T-helper 1 cell treated with Interleukin-12 subunit alpha and Interleukin-12 subunit beta and Interleukin-4 antibody, amounts not matched to agents 30 μg/mL and 1 μg/mL, for 36 hours (primary cell): Measurements from ENCODE around the gene SOX6.

ENCODE experiments used
- H3K27ac Mint-ChIP-seq: one replicate; pipeline ENCODE4 v1.8.0; 2021; ENCODE audit warnings: mild to moderate bottlenecking, mixed read lengths
- H3K27me3 Mint-ChIP-seq: one replicate; pipeline ENCODE4 v1.8.0; 2021; ENCODE audit warnings: low read depth, mixed read lengths
- H3K36me3 Mint-ChIP-seq: one replicate; pipeline ENCODE4 v1.8.0; 2021; ENCODE audit warnings: low read depth, mixed read lengths
- H3K4me1 Mint-ChIP-seq: one replicate; pipeline ENCODE4 v1.8.0; 2021; ENCODE audit warnings: low read depth, mixed read lengths
- H3K4me3 Mint-ChIP-seq: one replicate; pipeline ENCODE4 v1.8.0; 2021; ENCODE audit warnings: mild to moderate bottlenecking, moderate library complexity, mixed read lengths
- H3K9me3 Mint-ChIP-seq: one replicate; pipeline ENCODE4 v1.8.0; 2021; ENCODE audit warnings: mixed read lengths

Gene SOX6

GRCh38 chr11:16191212-16191867 lies 165.0 kb downstream of the SOX6 start:
- Mint-ChIP-seq H3K4me3 (no peak overlapping the region), H3K36me3 (no peaks in the 10 kb centered on the region), H3K9me3 (no peaks in the 10 kb centered on the region), H3K27ac (no peak overlapping the region), H3K4me1 (no peaks in the 10 kb centered on the region), H3K27me3 (no peaks in the 10 kb centered on the region)

GRCh38 chr11:16186680-16187079 lies 169.7 kb downstream of the SOX6 start:
- Mint-ChIP-seq H3K27ac (no peak overlapping the region), H3K4me1 (no peaks in the 10 kb centered on the region), H3K9me3 (no peaks in the 10 kb centered on the region), H3K36me3 (no peaks in the 10 kb centered on the region), H3K27me3 (no peaks in the 10 kb centered on the region), H3K4me3 (no peak overlapping the region)

GRCh38 chr11:16185042-16185441 lies 171.3 kb downstream of the SOX6 start:
- no peaks in the 10 kb centered on the region for H3K27me3 Mint-ChIP-seq
- H3K4me1 Mint-ChIP-seq = no peaks in the 10 kb centered on the region
- no peaks in the 10 kb centered on the region for H3K9me3 Mint-ChIP-seq
- H3K4me3 Mint-ChIP-seq = no peak overlapping the region
- H3K27ac Mint-ChIP-seq = no peak overlapping the region
- no peaks in the 10 kb centered on the region for H3K36me3 Mint-ChIP-seq

- Mint-ChIP-seq H3K27me3 (no peaks in the 10 kb centered on the region), H3K4me3 (no peak overlapping the region), H3K9me3 (no peaks in the 10 kb centered on the region), H3K27ac (no peak overlapping the region), H3K4me1 (no peaks in the 10 kb centered on the region), H3K36me3 (no peaks in the 10 kb centered on the region)
These were observed 171.8 kb downstream of the SOX6 start for GRCh38 chr11:16184588-16184987.

- H3K27me3 Mint-ChIP-seq = no peaks in the 10 kb centered on the region
- H3K9me3 Mint-ChIP-seq = no peaks in the 10 kb centered on the region
- no peak overlapping the region for H3K4me3 Mint-ChIP-seq
- H3K36me3 Mint-ChIP-seq = no peaks in the 10 kb centered on the region
- H3K27ac Mint-ChIP-seq = no peak overlapping the region
- no peaks in the 10 kb centered on the region for H3K4me1 Mint-ChIP-seq
These were observed 173.8 kb downstream of the SOX6 start for GRCh38 chr11:16182553-16182952.

GRCh38 chr11:16180868-16181267 lies 175.5 kb downstream of the SOX6 start:
- H3K27ac Mint-ChIP-seq = no peak overlapping the region
- H3K36me3 Mint-ChIP-seq = no peaks in the 10 kb centered on the region
- no peaks in the 10 kb centered on the region for H3K9me3 Mint-ChIP-seq
- no peaks in the 10 kb centered on the region for H3K27me3 Mint-ChIP-seq
- no peaks in the 10 kb centered on the region for H3K4me1 Mint-ChIP-seq
- no peak overlapping the region for H3K4me3 Mint-ChIP-seq

GRCh38 chr11:16179676-16180075 lies 176.7 kb downstream of the SOX6 start:
- Mint-ChIP-seq H3K4me1 (no peaks in the 10 kb centered on the region), H3K27me3 (no peaks in the 10 kb centered on the region), H3K4me3 (no peak overlapping the region), H3K27ac (no peak overlapping the region), H3K36me3 (no peaks in the 10 kb centered on the region), H3K9me3 (no peaks in the 10 kb centered on the region)

GRCh38 chr11:16178273-16178672 lies 178.1 kb downstream of the SOX6 start:
- H3K4me3 Mint-ChIP-seq = no peak overlapping the region
- H3K9me3 Mint-ChIP-seq = no peaks in the 10 kb centered on the region
- no peaks in the 10 kb centered on the region for H3K36me3 Mint-ChIP-seq
- H3K4me1 Mint-ChIP-seq = no peaks in the 10 kb centered on the region
- H3K27me3 Mint-ChIP-seq = no peaks in the 10 kb centered on the region
- H3K27ac Mint-ChIP-seq = no peak overlapping the region

- H3K36me3 Mint-ChIP-seq = no peaks in the 10 kb centered on the region
- H3K27ac Mint-ChIP-seq = no peak overlapping the region
- H3K4me3 Mint-ChIP-seq = no peak overlapping the region
- no peaks in the 10 kb centered on the region for H3K9me3 Mint-ChIP-seq
- H3K4me1 Mint-ChIP-seq = no peaks in the 10 kb centered on the region
- no peaks in the 10 kb centered on the region for H3K27me3 Mint-ChIP-seq
These were observed 178.7 kb downstream of the SOX6 start for GRCh38 chr11:16177688-16178087.

- Mint-ChIP-seq H3K9me3 (no peaks in the 10 kb centered on the region), H3K36me3 (no peaks in the 10 kb centered on the region), H3K27ac (no peak overlapping the region), H3K4me1 (no peaks in the 10 kb centered on the region), H3K27me3 (no peaks in the 10 kb centered on the region), H3K4me3 (no peak overlapping the region)
These were observed 182.5 kb downstream of the SOX6 start for GRCh38 chr11:16173798-16174197.

- no peaks in the 10 kb centered on the region for H3K27me3 Mint-ChIP-seq
- H3K9me3 Mint-ChIP-seq = no peaks in the 10 kb centered on the region
- H3K4me1 Mint-ChIP-seq = no peaks in the 10 kb centered on the region
- H3K36me3 Mint-ChIP-seq = no peaks in the 10 kb centered on the region
- no peak overlapping the region for H3K4me3 Mint-ChIP-seq
- H3K27ac Mint-ChIP-seq = no peak overlapping the region
These were observed 184.5 kb downstream of the SOX6 start for GRCh38 chr11:16171882-16172281.

GRCh38 chr11:16169956-16170847 lies 186.1 kb downstream of the SOX6 start:
- no peaks in the 10 kb centered on the region for H3K4me1 Mint-ChIP-seq
- no peaks in the 10 kb centered on the region for H3K9me3 Mint-ChIP-seq
- no peak overlapping the region for H3K4me3 Mint-ChIP-seq
- no peak overlapping the region for H3K27ac Mint-ChIP-seq
- H3K27me3 Mint-ChIP-seq = no peaks in the 10 kb centered on the region
- H3K36me3 Mint-ChIP-seq = no peaks in the 10 kb centered on the region

- no peaks in the 10 kb centered on the region for H3K9me3 Mint-ChIP-seq
- H3K4me1 Mint-ChIP-seq = no peaks in the 10 kb centered on the region
- no peaks in the 10 kb centered on the region for H3K36me3 Mint-ChIP-seq
- H3K4me3 Mint-ChIP-seq = no peak overlapping the region
- no peak overlapping the region for H3K27ac Mint-ChIP-seq
- no peaks in the 10 kb centered on the region for H3K27me3 Mint-ChIP-seq
These were observed 186.8 kb downstream of the SOX6 start for GRCh38 chr11:16169541-16169940.

GRCh38 chr11:16167706-16168487 lies 188.4 kb downstream of the SOX6 start:
- no peaks in the 10 kb centered on the region for H3K27me3 Mint-ChIP-seq
- H3K9me3 Mint-ChIP-seq = no peaks in the 10 kb centered on the region
- no peak overlapping the region for H3K4me3 Mint-ChIP-seq
- no peak overlapping the region for H3K27ac Mint-ChIP-seq
- no peaks in the 10 kb centered on the region for H3K36me3 Mint-ChIP-seq
- no peaks in the 10 kb centered on the region for H3K4me1 Mint-ChIP-seq

GRCh38 chr11:16166571-16166970 lies 189.8 kb downstream of the SOX6 start:
- H3K9me3 Mint-ChIP-seq = no peaks in the 10 kb centered on the region

More at GRCh38 chr11:16166571-16166970, 189.8 kb downstream of the SOX6 start:
- H3K27me3 Mint-ChIP-seq = no peaks in the 10 kb centered on the region
- no peaks in the 10 kb centered on the region for H3K4me1 Mint-ChIP-seq
- H3K4me3 Mint-ChIP-seq = no peak overlapping the region
- H3K27ac Mint-ChIP-seq = no peak overlapping the region
- no peaks in the 10 kb centered on the region for H3K36me3 Mint-ChIP-seq
